Lower leg skin (tissue), 3 donors: ENCODE measurements around the gene TUBB1.

Experiments
- POLR2A ChIP-seq, 2 donors: fragments of 450-650 bp; IDR thresholded peaks; one replicate each; pipeline ENCODE4 v1.6.1; 2016 to 2017; ENCODE audit warnings: antibody characterized with exemption in 2 of 2, mild to moderate bottlenecking in 1 of 2, moderate library complexity in 1 of 2
- TF ChIP-seq, protein P1 (sequence below), 3 donors: fragments of 450-650 bp; IDR thresholded peaks; one replicate each; pipeline ENCODE4 v1.5.1; 2016; ENCODE audit warnings: antibody characterized with exemption in 3 of 3, mild to moderate bottlenecking in 3 of 3, moderate library complexity in 2 of 3

DNA sequence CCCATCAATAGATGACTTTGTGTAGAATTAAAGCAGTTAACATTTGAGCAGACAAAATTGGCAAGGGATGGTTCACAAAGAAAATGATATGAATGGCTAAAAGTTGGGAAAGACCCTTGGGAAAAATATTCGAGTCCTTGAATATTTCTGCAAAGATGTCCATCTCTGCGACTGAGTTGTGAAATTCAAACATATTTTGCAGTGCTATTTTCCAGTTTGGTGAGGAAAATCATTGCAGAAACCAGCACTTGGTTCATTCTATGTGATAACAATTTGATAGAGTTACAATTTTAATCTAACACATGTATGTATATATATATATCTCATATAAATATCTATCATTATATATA is 29.4 kb downstream of the TUBB1 start:
- TF ChIP-seq, protein P1, sequence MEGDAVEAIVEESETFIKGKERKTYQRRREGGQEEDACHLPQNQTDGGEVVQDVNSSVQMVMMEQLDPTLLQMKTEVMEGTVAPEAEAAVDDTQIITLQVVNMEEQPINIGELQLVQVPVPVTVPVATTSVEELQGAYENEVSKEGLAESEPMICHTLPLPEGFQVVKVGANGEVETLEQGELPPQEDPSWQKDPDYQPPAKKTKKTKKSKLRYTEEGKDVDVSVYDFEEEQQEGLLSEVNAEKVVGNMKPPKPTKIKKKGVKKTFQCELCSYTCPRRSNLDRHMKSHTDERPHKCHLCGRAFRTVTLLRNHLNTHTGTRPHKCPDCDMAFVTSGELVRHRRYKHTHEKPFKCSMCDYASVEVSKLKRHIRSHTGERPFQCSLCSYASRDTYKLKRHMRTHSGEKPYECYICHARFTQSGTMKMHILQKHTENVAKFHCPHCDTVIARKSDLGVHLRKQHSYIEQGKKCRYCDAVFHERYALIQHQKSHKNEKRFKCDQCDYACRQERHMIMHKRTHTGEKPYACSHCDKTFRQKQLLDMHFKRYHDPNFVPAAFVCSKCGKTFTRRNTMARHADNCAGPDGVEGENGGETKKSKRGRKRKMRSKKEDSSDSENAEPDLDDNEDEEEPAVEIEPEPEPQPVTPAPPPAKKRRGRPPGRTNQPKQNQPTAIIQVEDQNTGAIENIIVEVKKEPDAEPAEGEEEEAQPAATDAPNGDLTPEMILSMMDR (IDR thresholded peaks at IDR 0.05) = no peak
- TF ChIP-seq POLR2A (IDR thresholded peaks at IDR 0.05) = no peak
